ENCODE data around the gene TARS3. TPM values are rescaled to one million over a fixed set of nuclear protein-coding genes. Genes with fewer than 3 reads are reported as not detected.
"Not testable (repeated sequence)": the region's sequence is repeated elsewhere in the genome, so short reads cannot be mapped to it uniquely, and the experiment has no call there.

Gene TARS3
- total and polyA plus RNA-seq, 7 donors: 2.3 to 31.9 (median 20.2) TPM

GRCh38 chr15:101662203-101662602 lies 62.1 kb downstream of the TARS3 start:
- no peak for DNase-seq
- WGBS, 2 donors: 96 to 99% methylated on average over 1 of the region's 1 CpG

DNA sequence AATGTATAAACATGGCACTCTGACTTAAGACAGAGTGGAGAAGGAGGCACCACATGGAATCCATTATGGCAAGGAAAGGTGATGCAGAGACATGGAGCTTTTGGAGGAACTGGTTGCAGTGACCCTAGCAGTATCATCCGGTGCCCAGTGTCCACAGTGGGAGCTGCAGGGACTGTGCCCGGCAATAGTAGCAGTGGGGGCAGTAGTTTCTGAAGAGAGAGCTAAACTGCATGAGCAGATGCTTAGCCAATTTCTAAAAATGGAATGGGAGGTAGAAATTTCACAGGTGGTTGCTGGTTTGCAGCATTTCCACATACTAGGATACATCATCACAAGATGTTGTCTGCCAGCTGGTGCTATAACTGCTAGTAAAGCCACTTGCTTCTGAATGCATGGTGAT lies 64.3 kb downstream of the TARS3 start:
- WGBS, 2 donors: 96 to 98% methylated on average over 2 of the region's 2 CpGs
- H3K9me3 ChIP-seq: no peaks in the 10 kb centered on the region
- intact Hi-C loops (cut with DNase I): no loop called here
- no peak overlapping the region for H3K4me3 ChIP-seq
- no peaks in the 10 kb centered on the region for H3K4me1 ChIP-seq
- peaks cover 0 to 64% (median 15%) of the 10 kb centered on the region in 4 donors for H3K36me3 ChIP-seq
- H3K27ac ChIP-seq: no peak overlapping the region
- no peaks in the 10 kb centered on the region for H3K27me3 ChIP-seq
- TF ChIP-seq POLR2A (IDR thresholded peaks at IDR 0.05) (no peak), EP300 (IDR thresholded peaks at IDR 0.05) (no peak), POLR2AphosphoS5 (IDR thresholded peaks at IDR 0.05) (no peak)
- TF ChIP-seq, protein P1, sequence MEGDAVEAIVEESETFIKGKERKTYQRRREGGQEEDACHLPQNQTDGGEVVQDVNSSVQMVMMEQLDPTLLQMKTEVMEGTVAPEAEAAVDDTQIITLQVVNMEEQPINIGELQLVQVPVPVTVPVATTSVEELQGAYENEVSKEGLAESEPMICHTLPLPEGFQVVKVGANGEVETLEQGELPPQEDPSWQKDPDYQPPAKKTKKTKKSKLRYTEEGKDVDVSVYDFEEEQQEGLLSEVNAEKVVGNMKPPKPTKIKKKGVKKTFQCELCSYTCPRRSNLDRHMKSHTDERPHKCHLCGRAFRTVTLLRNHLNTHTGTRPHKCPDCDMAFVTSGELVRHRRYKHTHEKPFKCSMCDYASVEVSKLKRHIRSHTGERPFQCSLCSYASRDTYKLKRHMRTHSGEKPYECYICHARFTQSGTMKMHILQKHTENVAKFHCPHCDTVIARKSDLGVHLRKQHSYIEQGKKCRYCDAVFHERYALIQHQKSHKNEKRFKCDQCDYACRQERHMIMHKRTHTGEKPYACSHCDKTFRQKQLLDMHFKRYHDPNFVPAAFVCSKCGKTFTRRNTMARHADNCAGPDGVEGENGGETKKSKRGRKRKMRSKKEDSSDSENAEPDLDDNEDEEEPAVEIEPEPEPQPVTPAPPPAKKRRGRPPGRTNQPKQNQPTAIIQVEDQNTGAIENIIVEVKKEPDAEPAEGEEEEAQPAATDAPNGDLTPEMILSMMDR (IDR thresholded peaks at IDR 0.05): no peak
- no peak for DNase-seq

More at GRCh38 chr15:101662203-101662602, 62.1 kb downstream of the TARS3 start:
- no peaks in the 10 kb centered on the region for H3K9me3 ChIP-seq
- no peak overlapping the region for H3K4me3 ChIP-seq
- H3K27ac ChIP-seq: no peak overlapping the region
- no peaks in the 10 kb centered on the region for H3K4me1 ChIP-seq
- TF ChIP-seq EP300 (IDR thresholded peaks at IDR 0.05): no peak
- H3K36me3 ChIP-seq: peaks cover 4 to 47% (median 10%) of the 10 kb centered on the region in 4 donors
- intact Hi-C loops (cut with DNase I): no loop called here
- no peaks in the 10 kb centered on the region for H3K27me3 ChIP-seq

GRCh38 chr15:101657968-101658784 lies 66.1 kb downstream of the TARS3 start:
- no peaks in the 10 kb centered on the region for H3K27me3 ChIP-seq
- no peaks in the 10 kb centered on the region for H3K9me3 ChIP-seq
- H3K4me1 ChIP-seq: peaks cover 0 to 5% (median 2%) of the 10 kb centered on the region in 4 donors
- intact Hi-C loops (cut with DNase I): no loop called here
- TF ChIP-seq POLR2AphosphoS5 (IDR thresholded peaks at IDR 0.05): peak in 1 of 4 donors; percentile 9
- TF ChIP-seq, protein P1 (IDR thresholded peaks at IDR 0.05): no peak
- no peak overlapping the region for H3K27ac ChIP-seq
- DNase-seq: no peak
- WGBS, 2 donors: 32 to 59% methylated on average over 9 of the region's 9 CpGs
- peaks cover 0 to 64% (median 15%) of the 10 kb centered on the region in 4 donors for H3K36me3 ChIP-seq
- H3K4me3 ChIP-seq: no peak overlapping the region

- Histone ChIP-seq H3K27ac (no peak overlapping the region), H3K27me3 (no peaks in the 10 kb centered on the region), H3K9me3 (no peaks in the 10 kb centered on the region), H3K4me3 (no peak overlapping the region), H3K4me1 (peaks cover 0 to 12% (median 6%) of the 10 kb centered on the region in 4 donors), H3K36me3 (peaks cover 0 to 54% (median 15%) of the 10 kb centered on the region in 4 donors)
- DNase-seq: no peak
- TF ChIP-seq POLR2AphosphoS5 (IDR thresholded peaks at IDR 0.05): no peak
- no peak for TF ChIP-seq EP300 (IDR thresholded peaks at IDR 0.05)
- TF ChIP-seq, protein P1 (IDR thresholded peaks at IDR 0.05): no peak
- no peak for TF ChIP-seq POLR2A (IDR thresholded peaks at IDR 0.05)
- intact Hi-C loops (cut with DNase I): no loop called here
- 94 to 95% methylated on average over 10 of the region's 10 CpGs for WGBS, 2 donors
Measured at GRCh38 chr15:101657171-101657570, 67.1 kb downstream of the TARS3 start.

DNA sequence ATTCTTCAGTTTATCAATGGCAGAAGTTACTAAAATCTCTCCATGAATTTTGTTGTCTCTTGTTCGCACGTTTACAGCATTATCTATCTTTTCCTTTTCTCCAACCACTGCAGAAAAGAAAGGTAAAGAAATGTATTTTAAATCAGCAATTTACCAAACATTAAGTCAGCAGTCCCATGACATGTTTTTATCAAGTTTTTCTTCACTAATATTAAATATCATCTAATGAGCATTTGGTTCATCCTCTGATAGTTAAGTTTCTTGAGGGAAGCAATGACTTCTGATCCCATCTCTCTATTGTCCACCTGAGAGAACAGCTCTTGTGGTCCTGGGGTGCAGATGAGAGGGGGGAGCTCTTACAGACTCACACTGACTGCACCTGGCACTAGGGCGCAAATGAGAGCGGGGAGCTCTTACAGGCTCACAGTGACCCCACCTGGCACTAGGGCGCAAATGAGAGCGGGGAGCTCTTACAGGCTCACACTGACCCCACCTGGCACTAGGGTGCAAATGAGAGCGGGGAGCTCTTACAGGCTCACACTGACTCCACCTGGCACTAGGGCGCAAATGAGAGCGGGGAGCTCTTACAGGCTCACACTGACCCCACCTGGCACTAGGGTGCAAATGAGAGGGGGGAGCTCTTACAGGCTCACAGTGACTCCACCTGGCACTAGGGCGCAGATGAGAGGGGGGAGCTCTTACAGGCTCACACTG lies 69.5 kb downstream of the TARS3 start:
- WGBS, 2 donors: 92 to 93% methylated on average over 10 of the region's 10 CpGs
- peaks cover 0 to 37% (median 6%) of the 10 kb centered on the region in 4 donors for H3K36me3 ChIP-seq
- H3K9me3 ChIP-seq; DNase-seq; intact Hi-C loops (cut with DNase I); H3K4me3 ChIP-seq; H3K27me3 ChIP-seq; H3K27ac ChIP-seq: not testable (repeated sequence)
- peaks cover 0 to 29% (median 22%) of the 10 kb centered on the region in 4 donors for H3K4me1 ChIP-seq

Data from sigmoid colon (tissue), 7 donors.